Ramos (cell line): ENCODE data around the gene SAPCD1.
"Not testable (repeated sequence)": the region's sequence is repeated elsewhere in the genome, so short reads cannot be mapped to it uniquely, and the experiment has no call there.

Experiments used
- in situ Hi-C: fragments of 300-500 bp; cut with MboI; formaldehyde crosslinking; loops from one replicate; pipeline ENCODE4 v1.14.3; 2022; ENCODE audit warnings: low sequenced_read_pairs; ENCODE audit not compliant: unreplicated experiment

The SAPCD1 gene

DNA sequence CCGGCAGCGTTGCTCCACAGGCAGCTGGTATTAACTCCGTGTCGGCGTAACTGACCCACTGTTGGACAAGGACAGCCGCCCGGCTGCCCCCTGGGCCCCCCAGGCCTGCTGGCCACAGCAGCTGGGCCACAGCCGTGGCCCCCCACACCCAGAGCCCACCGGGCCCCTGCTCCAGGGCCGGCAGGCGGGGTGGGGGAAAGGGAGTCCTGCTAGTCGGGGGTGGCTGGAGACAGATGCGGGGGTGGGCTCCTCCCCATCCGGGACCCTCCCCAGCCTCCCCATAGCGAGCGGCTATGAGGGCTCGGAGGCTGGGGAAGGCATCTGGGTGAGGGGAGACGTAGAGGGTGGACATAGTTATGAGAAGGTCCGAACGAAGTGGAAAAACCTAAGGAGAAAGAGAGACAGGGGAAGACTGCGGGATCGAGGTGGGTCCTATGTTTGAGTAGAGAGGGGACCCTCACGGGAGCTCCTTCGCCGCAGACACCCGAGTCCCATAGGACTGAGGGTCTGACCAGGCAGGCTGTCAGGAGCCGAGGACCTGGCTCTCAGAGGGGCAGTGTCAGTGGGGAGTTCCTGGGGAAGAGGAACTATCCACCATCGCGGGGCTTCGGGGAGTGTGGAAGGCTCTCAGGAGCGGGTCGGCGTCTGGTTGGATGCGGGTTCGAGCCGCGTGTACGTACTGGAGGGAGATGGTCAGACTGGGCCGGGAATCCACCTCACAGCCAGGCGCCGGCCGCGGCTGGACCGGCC, 32.6 kb downstream of the SAPCD1 start:
- in situ Hi-C loops: no loop called here

DNA sequence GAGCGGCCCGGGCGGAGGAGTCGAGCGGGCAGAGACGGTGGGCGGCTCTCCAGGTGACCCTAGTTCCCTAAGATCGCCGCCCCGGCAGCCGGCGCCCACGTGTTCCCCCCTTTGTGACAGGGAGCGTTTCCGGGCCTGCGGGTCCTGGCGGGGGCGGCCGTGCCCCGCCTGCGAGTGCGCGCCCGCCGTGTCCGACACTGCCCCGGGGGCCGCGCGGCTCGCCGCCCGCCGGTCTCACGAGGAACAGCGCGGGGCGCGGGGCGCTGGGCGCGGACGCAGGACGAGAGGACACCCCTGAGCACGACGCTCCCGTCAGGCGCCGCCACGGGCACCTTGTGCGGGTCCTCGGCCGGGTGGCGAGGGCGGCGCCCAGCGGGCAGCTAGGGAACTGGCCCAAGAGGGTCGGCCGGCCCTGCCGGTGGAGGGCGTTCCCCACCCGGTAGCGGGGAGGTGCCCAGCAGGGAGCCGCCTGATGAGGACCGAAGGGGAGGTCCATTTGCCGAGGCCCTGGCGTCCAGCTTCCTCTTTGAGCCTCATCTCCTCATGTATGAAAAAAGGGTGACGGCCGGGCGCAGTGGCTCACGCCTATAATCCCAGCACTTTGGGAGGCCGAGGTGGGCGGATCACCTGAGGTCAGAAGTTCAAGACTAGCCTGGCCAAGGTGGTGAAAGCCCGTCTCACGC, 33.3 kb downstream of the SAPCD1 start, which contains the start of gene VARS1:
VARS1 (minus strand) TSS at position 137 of the 683 bp plus-strand sequence. CDS start 535 bp downstream, outside the sequence.
- in situ Hi-C loops: no loop called here

DNA sequence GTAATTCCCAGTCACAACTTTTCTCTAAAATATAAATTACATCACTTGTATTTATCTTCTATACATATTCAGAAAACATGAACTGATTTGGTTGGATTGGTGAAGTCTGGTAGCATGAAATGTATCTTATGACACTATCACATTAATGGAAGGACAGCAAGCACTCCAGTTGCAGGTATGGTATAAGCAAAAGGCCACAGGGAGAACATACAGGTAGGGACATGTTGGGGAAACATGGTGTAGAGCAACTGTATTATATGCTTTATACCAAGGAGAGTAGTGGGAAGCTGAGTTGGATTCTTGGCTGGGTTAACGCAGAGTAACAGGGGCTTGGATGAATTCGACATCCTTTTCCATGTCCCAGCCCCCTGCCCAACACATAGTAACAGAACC, 34.5 kb downstream of the SAPCD1 start:
- in situ Hi-C loops: no loop called here

DNA sequence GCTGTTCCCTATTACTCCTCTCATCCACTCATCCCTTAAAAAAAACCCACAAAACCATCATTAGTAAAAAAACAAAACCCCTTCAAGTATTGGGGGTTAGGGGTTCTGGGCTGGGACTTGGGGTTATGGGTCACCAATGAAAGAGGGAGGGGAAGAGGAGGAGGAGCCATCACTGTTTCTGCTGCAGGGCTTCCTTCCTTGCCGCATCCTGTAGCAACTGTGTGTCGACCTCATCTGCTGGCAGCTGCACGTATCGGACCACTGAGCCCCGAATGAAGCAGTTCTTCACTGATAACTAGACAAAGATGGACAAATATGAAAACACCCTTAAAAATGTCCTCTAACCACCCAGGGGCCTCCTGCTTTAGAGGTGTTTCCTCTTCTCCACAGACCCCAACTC, 35.1 kb downstream of the SAPCD1 start:
- in situ Hi-C loops: no loop called here

DNA sequence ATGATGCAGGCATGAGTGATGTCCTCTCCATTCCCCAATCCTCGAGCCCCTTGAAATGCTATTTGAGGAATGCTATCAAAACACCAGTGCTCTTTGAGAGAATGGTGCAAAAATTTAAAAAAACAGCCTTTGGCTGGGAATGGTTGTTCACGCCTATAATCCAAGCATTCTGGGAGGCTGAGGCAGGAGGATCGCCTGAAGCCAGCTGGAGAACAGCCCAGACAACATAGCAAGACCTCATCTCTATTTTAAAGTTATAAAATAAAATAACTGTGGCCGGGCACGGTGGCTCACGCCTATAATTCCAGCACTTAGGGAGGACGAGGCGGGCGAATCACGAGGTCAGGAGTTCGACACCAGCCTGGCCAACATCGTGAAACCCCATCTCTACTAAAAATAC, 37.3 kb downstream of the SAPCD1 start:
- in situ Hi-C loops: no loop called here

DNA sequence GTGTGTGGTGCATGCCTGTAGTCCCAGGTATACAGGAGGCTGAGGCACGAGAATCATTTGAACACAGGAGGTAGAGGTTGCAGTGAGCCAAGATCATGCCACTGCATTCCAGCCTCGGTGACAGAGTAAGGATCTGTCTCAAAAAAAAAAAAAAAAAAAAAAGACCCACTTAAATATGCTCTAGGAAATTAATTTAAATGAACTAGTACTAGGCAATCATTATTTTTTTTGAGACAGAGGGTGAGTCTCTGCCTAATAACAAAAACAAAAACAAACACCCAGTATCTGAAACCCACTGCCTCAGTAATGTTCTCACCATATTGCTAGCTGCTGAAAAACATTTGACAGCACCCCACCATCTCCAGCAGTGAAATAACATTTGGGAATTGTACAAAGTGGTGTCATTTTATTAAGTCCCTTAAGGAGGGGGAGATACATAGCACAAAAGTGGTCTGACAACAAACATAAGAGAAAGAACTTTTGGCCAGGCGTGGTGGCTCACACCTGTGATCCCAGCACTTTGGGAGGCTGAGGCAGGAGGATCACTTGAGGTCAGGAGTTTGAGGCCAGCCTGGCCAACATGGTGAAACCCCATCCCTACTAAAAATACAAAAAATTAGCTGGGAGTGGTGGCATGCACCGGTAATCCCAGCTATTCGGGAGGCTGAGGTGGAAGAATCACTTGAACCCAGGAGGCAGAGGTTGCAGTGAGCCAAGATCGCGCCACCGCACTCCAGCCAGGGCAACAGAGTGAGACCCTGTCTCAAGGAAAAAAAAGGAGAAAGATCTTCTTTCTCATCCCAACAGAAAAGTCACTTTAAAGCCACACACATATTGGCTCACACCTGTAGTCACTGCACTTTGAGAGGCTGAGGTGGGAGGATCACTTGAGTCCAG, 38.8 kb downstream of the SAPCD1 start:
- in situ Hi-C loops: not testable (repeated sequence)

DNA sequence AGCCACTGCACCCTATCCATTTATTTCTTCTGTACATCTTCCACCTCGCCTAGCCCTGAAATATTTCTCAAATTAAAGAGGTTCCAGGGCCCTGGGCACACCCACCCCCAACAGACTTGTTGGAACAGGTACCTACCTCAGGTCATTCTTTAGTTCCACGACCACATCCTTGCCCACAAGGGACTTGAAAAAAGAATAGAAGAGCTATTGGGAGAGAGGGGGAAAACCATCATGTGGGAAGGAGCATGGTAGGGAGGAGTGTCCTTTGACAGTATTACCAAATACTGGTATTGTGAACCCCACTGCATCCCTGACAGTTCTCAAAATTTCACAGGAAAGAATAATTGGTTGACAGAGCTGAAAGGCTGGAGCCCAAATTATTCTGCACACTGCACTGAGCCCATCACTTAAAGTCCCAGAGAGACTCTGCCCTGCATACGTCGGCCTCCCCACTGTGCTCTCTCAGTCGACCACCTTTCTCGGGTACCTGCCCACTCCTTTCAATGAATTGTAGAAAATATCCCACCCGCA, 43.5 kb downstream of the SAPCD1 start:
- in situ Hi-C loops: no loop called here

DNA sequence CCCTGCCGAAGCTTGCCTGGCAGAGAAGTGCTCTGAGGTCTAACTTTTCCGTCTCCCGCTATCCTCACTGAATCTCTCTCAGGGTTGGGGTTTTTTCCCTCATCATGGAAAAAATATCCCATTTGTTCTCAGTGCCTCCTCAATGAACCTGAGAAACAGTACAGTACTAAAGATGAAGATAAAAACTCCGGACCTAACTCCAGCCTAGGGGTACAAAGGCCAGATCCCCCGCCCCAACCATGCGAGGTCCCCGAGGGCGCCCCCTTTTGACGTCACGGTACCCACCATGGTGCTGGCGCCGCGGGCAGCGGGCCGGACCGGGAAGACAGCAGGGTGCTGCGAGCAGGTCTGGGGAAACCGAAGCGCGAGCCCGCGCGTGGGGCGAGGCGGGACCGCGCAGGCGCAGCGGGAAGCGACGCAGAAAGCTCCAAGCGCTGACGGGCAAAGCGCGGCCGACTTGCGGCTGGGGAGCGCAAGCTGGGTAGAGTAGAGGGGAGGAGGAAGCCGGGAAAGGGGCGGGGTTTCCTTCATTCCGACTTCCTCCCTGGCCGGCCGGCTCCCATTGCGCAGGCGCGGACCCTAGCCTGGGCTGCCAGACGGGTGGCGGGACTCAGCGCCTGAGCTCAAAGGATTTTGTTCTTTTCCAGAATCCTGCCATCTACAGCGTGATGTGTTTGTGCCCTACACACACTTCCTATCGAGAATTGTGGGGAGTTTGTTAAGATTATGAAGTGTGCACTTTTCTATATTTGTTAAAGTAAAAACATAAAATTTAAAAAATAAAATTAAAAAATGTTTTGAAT, 44.2 kb downstream of the SAPCD1 start, which contains the start of gene LSM2:
LSM2 (minus strand) TSS at position 497 of the 803 bp plus-strand sequence; CDS start at position 288, 209 bp downstream.
- in situ Hi-C loops: no loop called here

DNA sequence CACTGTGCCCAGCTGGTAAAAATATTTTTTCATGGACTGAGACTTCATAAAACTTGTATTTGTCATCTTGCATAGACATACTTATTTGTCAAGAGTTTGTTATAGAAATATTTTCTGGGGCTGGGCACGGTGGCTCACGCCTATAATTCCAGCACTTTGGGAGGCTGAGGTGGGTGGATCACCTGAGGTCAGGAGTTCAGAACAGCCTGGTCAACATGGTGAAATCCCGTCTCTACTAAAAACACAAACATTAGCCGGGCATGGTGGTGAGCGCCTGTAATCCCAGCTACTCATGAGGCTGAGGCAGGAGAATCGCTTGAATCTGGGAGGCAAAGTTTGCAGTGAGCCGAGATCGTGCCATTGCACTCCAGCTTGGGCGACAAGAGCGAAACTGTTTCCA, 46.1 kb downstream of the SAPCD1 start:
- in situ Hi-C loops: not testable (repeated sequence)

DNA sequence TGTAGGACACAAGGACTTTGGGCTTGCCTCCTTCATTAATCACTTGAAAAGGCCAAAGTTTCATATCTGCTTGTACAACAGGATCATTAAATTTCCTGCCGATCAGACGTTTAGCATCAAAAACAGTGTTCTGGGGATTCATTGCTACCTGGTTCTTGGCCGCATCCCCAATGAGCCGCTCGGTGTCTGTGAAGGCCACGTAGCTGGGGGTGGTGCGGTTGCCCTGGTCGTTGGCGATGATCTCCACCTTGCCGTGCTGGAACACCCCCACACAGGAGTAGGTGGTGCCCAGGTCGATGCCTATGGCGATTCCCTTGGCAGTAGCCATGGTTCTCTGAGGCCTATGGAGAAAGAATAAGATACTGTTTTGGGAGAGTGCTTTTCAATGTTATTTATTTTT, 49.2 kb downstream of the SAPCD1 start:
- in situ Hi-C loops: no loop called here

DNA sequence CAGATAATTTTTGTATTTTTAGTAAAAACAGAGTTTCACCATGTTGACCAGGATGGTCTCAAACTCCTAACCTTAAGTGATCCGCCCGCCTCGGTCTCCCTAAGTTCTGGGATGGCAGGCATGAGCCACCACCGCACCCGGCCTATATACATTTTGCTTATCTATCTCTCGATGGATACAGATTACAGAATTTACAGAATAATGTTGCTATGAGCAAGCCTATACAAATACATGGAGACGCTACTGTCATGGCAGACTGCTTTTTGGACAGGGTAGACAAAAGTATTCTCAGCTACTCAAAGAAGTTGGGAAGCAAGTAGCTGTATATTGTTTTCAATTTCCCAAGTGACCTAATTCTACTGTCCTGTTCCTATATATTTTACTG, 51.0 kb downstream of the SAPCD1 start:
- in situ Hi-C loops: no loop called here
